HS-5 (cell line): Measurements from ENCODE around the gene RC3H1.
"Not testable (repeated sequence)": the region's sequence is repeated elsewhere in the genome, so short reads cannot be mapped to it uniquely, and the experiment has no call there.

Experiments used
- DNase-seq: peaks from one replicate; pipeline ENCODE4 v3.0.0-alpha.2; 2012; ENCODE audit warnings: low read depth

The RC3H1 gene

GRCh38 chr1:173948594-173948993 is 73.6 kb downstream of the RC3H1 start:
- DNase-seq: no peak

DNA sequence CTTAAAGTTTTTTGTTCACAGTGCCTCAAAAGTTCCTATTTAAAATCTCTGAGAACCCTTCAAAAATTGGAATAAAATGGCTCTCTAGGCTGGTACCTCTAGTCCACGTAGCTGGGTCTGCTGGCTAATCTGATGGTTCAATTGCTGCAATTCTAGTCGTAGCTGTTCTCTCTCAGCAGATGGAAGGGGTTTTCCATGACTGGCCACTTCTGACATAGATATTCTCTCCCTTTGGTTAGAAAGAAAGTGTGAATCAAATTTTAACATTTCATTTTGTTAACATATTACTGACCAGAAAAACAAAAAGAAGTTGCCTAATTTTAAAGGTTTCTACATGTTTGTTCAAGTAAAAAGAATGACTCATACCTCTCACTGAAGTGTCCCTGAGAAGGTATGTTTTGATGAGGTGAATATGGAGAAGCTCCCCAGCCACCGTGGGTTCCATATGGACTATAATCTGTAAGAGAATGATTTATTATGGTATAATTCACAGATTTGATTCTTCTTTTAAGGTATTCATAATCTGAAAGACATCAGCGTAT is 75.7 kb downstream of the RC3H1 start:
- no peak for DNase-seq

- DNase-seq: no peak
These were observed 85.1 kb downstream of the RC3H1 start for GRCh38 chr1:173937062-173937461.

DNA sequence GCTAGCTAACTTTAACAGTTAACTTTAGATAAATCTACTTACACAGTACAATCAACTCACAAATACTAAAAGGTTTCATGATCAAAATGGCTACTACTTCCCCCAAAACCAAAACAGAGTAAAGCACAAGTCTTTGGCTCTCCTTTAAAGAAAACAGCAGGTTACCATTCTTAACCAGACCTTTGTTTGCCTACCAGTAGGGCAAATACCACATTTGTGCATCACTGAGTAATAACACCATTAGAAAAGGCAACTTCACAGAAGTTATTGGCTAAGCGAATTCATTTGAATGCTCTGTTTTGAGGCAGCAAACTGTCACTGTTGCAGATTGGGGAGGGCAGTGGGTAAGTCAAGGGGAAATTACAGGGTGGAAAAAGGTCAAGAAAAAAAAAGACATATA is 87.7 kb downstream of the RC3H1 start:
- no peak for DNase-seq

DNA sequence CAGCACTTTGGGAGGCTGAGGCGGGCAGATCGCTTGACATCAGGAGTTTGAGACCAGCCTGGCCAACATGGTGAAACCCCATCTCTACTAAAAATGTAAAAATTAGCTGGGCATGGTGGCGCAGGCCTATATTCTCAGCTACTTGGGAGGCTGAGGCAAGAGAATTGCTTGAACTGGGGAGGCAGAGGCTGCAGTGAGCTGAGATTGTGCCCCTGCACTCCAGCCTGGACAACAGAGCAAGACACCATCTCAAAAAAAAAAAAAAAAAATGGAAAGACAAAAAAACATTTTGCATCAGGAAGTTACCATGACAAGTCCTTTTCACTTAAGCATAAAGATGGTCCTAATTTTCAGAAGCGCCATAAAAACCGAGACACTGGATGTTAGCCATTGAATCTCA is 91.6 kb downstream of the RC3H1 start:
- DNase-seq: not testable (repeated sequence)

- DNase-seq: no peak
These were observed 96.6 kb downstream of the RC3H1 start for GRCh38 chr1:173925306-173926242.

DNA sequence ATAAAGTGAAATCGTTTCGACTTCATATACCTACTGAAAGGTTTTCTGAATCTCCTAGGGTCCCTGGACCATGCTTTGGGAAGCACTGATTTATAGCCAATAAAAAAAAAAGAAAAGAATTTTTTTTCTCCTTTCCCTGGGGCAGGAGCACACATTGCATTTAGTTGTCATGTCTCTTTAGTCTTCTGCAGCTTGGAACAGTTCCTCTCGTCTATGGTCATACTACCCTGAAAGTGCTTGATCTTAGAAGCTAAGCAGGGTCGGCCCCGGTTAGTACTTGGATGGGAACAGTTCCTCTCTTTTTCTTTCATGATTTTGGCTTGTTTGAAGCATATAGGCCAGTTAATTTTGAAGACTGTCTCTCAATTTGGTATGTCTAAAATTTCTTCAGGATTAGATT is 101.3 kb downstream of the RC3H1 start:
- no peak for DNase-seq

GRCh38 chr1:173917635-173918493 is 104.3 kb downstream of the RC3H1 start:
- no peak for DNase-seq

- no peak for DNase-seq
These were observed 105.0 kb downstream of the RC3H1 start, which contains the start of gene SERPINC1 for GRCh38 chr1:173917149-173917548. SERPINC1 (minus strand) TSS chr1:173917327; CDS start chr1:173917259, 68 bp downstream.

DNA sequence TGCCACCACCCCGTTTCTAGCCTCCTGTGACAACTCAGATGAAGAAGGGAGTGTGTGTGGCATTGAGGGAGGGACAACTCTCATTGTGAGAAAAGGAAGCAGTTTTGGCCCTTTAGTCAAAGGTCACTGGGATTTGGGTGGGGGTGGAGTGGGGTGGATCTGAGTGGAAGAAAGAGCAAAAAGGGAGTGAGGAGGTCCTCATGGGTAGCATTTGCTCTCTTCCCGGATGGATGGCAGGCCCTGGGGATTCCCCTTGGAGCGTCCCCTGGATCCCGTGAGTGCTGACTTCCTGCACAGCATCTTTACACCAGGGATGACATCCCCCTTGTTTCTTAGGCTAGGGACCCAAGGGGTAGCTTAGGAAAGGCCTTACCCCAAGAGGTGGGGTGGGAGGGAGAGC is 105.5 kb downstream of the RC3H1 start:
- no peak for DNase-seq

- DNase-seq: no peak
These were observed 106.6 kb downstream of the RC3H1 start for GRCh38 chr1:173915596-173915995.

- no peak for DNase-seq
These were observed 107.7 kb downstream of the RC3H1 start for GRCh38 chr1:173914366-173914871.

DNA sequence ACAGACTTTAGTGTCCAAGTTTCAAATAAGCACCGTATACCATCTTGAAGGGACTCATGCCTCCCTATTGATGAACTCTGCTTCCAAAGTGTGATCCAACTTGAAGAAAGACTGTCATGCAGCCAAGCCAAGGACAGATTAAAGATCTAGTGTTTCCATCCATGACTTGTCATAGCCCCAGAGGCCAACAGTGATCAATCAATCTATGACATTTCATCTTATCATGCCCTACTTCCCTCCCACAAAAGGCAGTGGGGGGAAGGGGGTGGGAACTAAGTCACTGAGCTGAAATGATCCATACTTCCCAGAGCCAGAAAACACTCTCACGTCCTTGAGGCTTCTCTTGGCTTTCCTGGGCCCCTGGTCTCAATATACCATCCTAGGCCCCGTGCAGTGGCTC is 109.0 kb downstream of the RC3H1 start:
- DNase-seq: no peak

DNA sequence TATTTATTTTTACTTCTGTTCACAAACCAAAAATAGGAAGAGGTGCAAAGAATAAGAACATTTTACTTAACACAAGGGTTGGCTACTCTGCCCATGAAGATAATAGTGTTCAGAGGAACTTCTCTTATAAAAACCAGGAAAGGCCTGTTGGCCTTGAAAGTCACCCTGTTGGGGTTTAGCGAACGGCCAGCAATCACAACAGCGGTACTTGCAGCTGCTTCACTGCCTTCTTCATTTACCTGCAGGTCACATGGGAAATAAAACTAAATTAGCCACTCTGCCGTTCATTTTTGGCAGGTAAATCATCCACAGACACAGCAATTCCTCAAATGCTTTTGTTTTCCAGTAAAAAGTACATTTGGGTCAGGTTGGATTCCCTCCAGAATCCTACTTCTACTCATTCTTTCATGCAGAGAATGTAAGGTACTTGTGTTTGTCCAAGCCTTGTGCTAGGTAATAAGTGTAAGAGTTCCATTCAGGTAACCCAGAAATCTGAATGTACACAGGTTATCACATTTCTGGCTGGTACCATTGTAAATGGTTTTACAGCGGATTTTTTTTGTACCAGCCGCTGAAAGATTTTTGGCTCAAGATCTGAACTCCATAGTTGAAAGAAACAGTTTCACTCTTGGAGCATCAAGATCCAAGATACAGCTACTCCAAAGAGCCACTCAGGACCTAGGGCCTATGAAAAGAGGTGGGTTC is 118.2 kb downstream of the RC3H1 start:
- DNase-seq: no peak

DNA sequence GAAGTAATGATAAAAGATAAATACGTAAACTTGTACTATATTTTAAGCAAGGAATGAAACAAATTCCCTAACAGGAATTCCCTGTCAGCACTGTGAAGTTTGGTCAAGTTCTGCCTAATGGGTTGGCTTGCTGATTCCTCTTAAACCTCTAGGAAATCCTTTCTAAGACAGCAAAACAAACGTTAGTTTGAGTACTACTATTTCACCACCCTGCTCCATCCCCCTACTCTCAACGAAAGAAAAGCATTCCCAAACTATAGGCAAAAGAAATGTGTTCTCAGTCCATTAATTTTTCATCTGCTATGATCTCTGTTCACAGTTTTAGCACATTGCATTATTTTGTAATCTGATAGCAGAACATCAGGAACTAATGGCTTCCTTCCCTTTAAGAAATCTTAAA is 121.2 kb downstream of the RC3H1 start:
- DNase-seq: no peak

GRCh38 chr1:173900427-173900826 is 121.7 kb downstream of the RC3H1 start:
- no peak for DNase-seq

DNA sequence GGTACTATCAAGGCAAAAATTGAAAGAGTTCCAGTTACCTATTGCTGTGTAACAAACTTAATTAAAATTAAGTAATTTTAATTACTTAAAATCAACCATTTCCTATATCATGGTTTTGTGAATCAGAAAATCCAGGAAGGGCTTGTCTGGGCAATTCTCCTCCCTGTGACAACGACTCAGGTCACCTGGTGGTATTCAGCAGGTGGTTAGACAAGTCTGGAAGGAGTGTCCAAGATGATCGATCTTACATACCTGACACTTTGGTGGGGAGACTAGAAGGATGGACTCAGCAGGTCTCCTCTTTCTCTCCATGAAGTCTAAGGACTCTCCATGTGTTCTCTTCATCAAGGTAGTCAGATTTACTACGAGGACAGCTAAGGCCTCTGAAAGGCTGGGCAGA is 128.0 kb downstream of the RC3H1 start:
- no peak for DNase-seq

DNA sequence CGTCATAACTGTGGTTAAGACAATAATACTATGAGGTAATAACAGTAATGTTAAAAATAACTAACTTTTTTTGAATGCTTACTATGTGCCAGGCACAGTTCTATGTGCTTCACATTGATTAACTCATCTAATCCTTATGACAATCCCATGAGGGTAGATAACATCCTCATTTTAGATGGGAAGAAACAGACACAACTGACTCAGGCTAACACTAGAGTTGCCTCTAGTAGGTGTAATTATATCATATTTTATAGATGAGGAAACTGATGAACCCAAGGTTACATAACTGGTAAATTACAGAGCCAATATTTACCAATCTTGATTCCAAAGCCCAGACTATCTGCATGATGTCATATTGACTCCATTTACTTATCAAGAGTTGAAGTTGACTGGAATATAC is 128.5 kb downstream of the RC3H1 start:
- no peak for DNase-seq

DNA sequence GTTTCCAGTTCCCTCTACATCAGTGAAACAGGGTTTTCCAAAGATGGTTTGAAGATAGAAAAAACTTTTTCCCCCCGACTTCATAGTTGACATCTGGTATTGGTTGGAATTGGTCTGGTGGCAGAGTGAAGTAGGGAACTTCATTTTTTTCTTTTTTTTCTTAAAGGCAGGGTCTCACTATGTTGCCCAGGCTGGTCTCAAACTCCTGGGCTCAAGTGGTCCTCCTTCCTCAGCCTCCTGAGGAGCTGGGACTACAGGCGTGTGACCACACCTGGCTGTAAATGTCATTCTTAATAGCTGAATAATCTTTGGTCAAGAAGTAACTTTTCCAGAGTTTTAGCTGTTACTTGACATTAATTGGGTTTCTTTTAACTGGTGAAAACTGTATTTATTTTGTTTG is 132.3 kb downstream of the RC3H1 start:
- DNase-seq: no peak

- no peak for DNase-seq
These were observed 133.4 kb downstream of the RC3H1 start for GRCh38 chr1:173888749-173889148.

GRCh38 chr1:173887627-173888026 is 134.5 kb downstream of the RC3H1 start:
- DNase-seq: no peak
